LNCAP (cell line): ENCODE data around the gene CHST6.

Experiments used
- CTCF ChIP-seq: fragments of 450-650 bp; IDR thresholded peaks from 2 replicates; pipeline ENCODE4 v1.5.1; 2017; ENCODE audit warnings: mild to moderate bottlenecking

CHST6 gene

GRCh38 chr16:75532142-75532765, 37.0 kb upstream of the CHST6 start:
- TF ChIP-seq CTCF = no peak

- no peak for TF ChIP-seq CTCF
These were observed 34.7 kb upstream of the CHST6 start for GRCh38 chr16:75529959-75530358.

GRCh38 chr16:75529056-75529905, 34.0 kb upstream of the CHST6 start:
- no peak for TF ChIP-seq CTCF

- TF ChIP-seq CTCF = no peak
These were observed 32.6 kb upstream of the CHST6 start for GRCh38 chr16:75527825-75528299.

GRCh38 chr16:75526032-75526790, 31.0 kb upstream of the CHST6 start:
- TF ChIP-seq CTCF = no peak

GRCh38 chr16:75519175-75519574, 23.9 kb upstream of the CHST6 start:
- TF ChIP-seq CTCF = no peak

GRCh38 chr16:75514296-75514695, 19.1 kb upstream of the CHST6 start:
- TF ChIP-seq CTCF = no peak
